GM23338 (cell line): ENCODE results near the gene CAMSAP2.

ENCODE experiments used
- CREB1 ChIP-seq: fragments of 250-450 bp; sonication (Bioruptor Pico); IDR thresholded peaks from 2 replicates; pipeline ENCODE4 v1.5.0; 2020; ENCODE audit warnings: low read depth, mild to moderate bottlenecking, moderate library complexity
- ETS1 ChIP-seq: IDR thresholded peaks from 2 replicates; pipeline ENCODE4 v1.6.1; 2016; ENCODE audit warnings: antibody characterized with exemption
- EZH2 ChIP-seq: fragments of 200-600 bp; sonication (generic); IDR thresholded peaks from one replicate; pipeline ENCODE4 v1.8.0; 2017; ENCODE audit warnings: antibody characterized with exemption, mild to moderate bottlenecking, low read depth; ENCODE audit not compliant: unreplicated experiment
- EZH2phosphoT487 ChIP-seq: fragments of 200-600 bp; sonication (generic); IDR thresholded peaks from one replicate; pipeline ENCODE4 v1.8.1; 2018; ENCODE audit warnings: antibody characterized with exemption; ENCODE audit not compliant: unreplicated experiment
- POLR2AphosphoS5 ChIP-seq: IDR thresholded peaks from 2 replicates; pipeline ENCODE4 v1.6.1; 2016; ENCODE audit warnings: antibody characterized with exemption, low read depth
- ZNF331 ChIP-seq: fragments of 250-450 bp; sonication (Bioruptor Pico); IDR thresholded peaks from 2 replicates; pipeline ENCODE4 v1.5.0; 2020; ENCODE audit warnings: low read depth, mild to moderate bottlenecking, moderate library complexity
- TF ChIP-seq, protein P1 (sequence below), 2 experiments: fragments of 200-600 bp in 1 of 2; sonication (generic) in 1 of 2; conservative IDR thresholded peaks; 2 replicates each; pipeline versions ENCODE4 v1.5.1 to v1.6.1; 2016 to 2017; ENCODE audit warnings: antibody characterized with exemption in 2 of 2, low read depth in 2 of 2, mild to moderate bottlenecking in 2 of 2, moderate library complexity in 1 of 2
- TF ChIP-seq, protein P2 (sequence below): IDR thresholded peaks from one replicate; pipeline ENCODE4 v1.6.1; 2018; ENCODE audit warnings: antibody characterized with exemption; ENCODE audit not compliant: unreplicated experiment

GRCh38 chr1:200899451-200899915 is 160.8 kb downstream of the CAMSAP2 start:
- TF ChIP-seq EZH2 (no peak), POLR2AphosphoS5 (no peak), EZH2phosphoT487 (no peak), ZNF331 (CRISPR knock-in tag) (no peak), CREB1 (CRISPR knock-in tag) (no peak), ETS1 (no peak)
- TF ChIP-seq, protein P1, sequence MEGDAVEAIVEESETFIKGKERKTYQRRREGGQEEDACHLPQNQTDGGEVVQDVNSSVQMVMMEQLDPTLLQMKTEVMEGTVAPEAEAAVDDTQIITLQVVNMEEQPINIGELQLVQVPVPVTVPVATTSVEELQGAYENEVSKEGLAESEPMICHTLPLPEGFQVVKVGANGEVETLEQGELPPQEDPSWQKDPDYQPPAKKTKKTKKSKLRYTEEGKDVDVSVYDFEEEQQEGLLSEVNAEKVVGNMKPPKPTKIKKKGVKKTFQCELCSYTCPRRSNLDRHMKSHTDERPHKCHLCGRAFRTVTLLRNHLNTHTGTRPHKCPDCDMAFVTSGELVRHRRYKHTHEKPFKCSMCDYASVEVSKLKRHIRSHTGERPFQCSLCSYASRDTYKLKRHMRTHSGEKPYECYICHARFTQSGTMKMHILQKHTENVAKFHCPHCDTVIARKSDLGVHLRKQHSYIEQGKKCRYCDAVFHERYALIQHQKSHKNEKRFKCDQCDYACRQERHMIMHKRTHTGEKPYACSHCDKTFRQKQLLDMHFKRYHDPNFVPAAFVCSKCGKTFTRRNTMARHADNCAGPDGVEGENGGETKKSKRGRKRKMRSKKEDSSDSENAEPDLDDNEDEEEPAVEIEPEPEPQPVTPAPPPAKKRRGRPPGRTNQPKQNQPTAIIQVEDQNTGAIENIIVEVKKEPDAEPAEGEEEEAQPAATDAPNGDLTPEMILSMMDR (conservative IDR thresholded peaks at IDR 0.05; ENCODE audit: low read depth in 2 of 2) = no peak
- TF ChIP-seq, protein P2, sequence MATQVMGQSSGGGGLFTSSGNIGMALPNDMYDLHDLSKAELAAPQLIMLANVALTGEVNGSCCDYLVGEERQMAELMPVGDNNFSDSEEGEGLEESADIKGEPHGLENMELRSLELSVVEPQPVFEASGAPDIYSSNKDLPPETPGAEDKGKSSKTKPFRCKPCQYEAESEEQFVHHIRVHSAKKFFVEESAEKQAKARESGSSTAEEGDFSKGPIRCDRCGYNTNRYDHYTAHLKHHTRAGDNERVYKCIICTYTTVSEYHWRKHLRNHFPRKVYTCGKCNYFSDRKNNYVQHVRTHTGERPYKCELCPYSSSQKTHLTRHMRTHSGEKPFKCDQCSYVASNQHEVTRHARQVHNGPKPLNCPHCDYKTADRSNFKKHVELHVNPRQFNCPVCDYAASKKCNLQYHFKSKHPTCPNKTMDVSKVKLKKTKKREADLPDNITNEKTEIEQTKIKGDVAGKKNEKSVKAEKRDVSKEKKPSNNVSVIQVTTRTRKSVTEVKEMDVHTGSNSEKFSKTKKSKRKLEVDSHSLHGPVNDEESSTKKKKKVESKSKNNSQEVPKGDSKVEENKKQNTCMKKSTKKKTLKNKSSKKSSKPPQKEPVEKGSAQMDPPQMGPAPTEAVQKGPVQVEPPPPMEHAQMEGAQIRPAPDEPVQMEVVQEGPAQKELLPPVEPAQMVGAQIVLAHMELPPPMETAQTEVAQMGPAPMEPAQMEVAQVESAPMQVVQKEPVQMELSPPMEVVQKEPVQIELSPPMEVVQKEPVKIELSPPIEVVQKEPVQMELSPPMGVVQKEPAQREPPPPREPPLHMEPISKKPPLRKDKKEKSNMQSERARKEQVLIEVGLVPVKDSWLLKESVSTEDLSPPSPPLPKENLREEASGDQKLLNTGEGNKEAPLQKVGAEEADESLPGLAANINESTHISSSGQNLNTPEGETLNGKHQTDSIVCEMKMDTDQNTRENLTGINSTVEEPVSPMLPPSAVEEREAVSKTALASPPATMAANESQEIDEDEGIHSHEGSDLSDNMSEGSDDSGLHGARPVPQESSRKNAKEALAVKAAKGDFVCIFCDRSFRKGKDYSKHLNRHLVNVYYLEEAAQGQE = no peak
